Stimulated activated CD4-positive, alpha-beta T cell treated with anti-CD3 and anti-CD28 coated beads, Interleukin-12 subunit alpha, Interleukin-12 subunit beta, amount 100 ng/mL, for 48 hours (primary cell): Measurements from ENCODE around the gene SERPINB1.
"Not testable (repeated sequence)": the region's sequence is repeated elsewhere in the genome, so short reads cannot be mapped to it uniquely, and the experiment has no call there.

ENCODE experiments used
- DNase-seq, 3 donors: peaks; one replicate each; pipeline ENCODE4 v3.0.0-alpha.2; 2020; ENCODE audit warnings: low read depth in 2 of 3, low spot score in 1 of 3

The SERPINB1 gene

GRCh38 chr6:2841264-2842138 lies at the start of gene SERPINB1:
SERPINB1 (minus strand) TSS chr6:2841863; CDS start chr6:2840586, 1,277 bp downstream.
- DNase-seq = peak; percentile 83 to 91 (median 87)

- DNase-seq = no peak
Measured at GRCh38 chr6:2890976-2891767, 49.5 kb upstream of the SERPINB1 start.

- DNase-seq = no peak
Measured at GRCh38 chr6:2885967-2886735, 44.5 kb upstream of the SERPINB1 start.

GRCh38 chr6:2884804-2885203 lies 43.1 kb upstream of the SERPINB1 start:
- DNase-seq = no peak

GRCh38 chr6:2883673-2884072 lies 42.0 kb upstream of the SERPINB1 start:
- no peak for DNase-seq

- no peak for DNase-seq
Measured at GRCh38 chr6:2881423-2881822, 39.8 kb upstream of the SERPINB1 start.

GRCh38 chr6:2880156-2880555 lies 38.5 kb upstream of the SERPINB1 start:
- DNase-seq = not testable (repeated sequence)

GRCh38 chr6:2877960-2878359 lies 36.3 kb upstream of the SERPINB1 start:
- DNase-seq = no peak

- DNase-seq = no peak
Measured at GRCh38 chr6:2877057-2877882, 35.6 kb upstream of the SERPINB1 start.

GRCh38 chr6:2876210-2877056 lies 34.8 kb upstream of the SERPINB1 start:
- no peak for DNase-seq

- DNase-seq = no peak
Measured at GRCh38 chr6:2875359-2876191, 33.9 kb upstream of the SERPINB1 start.

- no peak for DNase-seq
Measured at GRCh38 chr6:2873643-2874042, 32.0 kb upstream of the SERPINB1 start.

- no peak for DNase-seq
Measured at GRCh38 chr6:2872423-2873358, 31.0 kb upstream of the SERPINB1 start.

- DNase-seq = no peak
Measured at GRCh38 chr6:2871953-2872352, 30.3 kb upstream of the SERPINB1 start.

GRCh38 chr6:2871102-2871501 lies 29.4 kb upstream of the SERPINB1 start:
- DNase-seq = no peak

- DNase-seq = no peak
Measured at GRCh38 chr6:2870046-2870636, 28.5 kb upstream of the SERPINB1 start.

GRCh38 chr6:2868637-2869036 lies 27.0 kb upstream of the SERPINB1 start:
- DNase-seq = no peak
